Measurements from ENCODE around the gene ATXN1. TPM values are rescaled to one million over a fixed set of nuclear protein-coding genes. Genes with fewer than 3 reads are reported as not detected.
"Not testable (repeated sequence)": the region's sequence is repeated elsewhere in the genome, so short reads cannot be mapped to it uniquely, and the experiment has no call there.

Gene ATXN1
- total RNA-seq, 3 donors from 2014 or later = 30.4 to 87.3 (median 50.1) TPM

DNA sequence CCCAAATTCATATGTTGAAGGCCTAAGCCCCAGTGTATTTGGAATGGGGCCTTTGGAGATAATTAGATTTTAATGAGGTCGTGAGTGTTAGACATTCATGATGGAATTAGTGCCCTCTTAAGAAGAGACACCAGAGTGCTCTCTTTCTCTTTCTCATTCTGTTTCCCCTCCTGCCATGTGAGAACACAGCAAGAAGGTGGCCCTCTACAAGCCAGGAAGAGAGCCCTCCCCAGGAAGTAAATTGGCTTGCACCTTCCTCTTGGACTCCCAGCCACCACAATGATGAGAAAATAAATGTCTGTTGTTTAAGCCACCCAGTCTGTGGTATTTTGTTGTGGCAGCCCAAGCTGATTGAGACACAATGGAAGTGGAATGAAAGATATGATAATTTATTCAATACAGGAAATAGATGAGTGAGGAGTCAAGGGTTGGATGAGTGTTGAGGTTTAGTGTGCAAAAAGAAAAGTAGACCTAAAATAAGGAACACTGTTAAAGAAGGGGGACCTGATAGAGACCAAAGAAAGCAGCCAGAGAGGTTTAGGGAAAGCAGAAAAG lies 25.9 kb upstream of the ATXN1 start:
- intact Hi-C loops (cut with DNase I, micrococcal nuclease) = no loop called here
- no peak for DNase-seq
- Histone ChIP-seq H3K4me1 (ENCODE audit: low read depth) (no peaks in the 10 kb centered on the region), H3K36me3 (ENCODE audit: low read depth) (no peaks in the 10 kb centered on the region), H3K9me3 (no peaks in the 10 kb centered on the region), H3K4me3 (no peak overlapping the region)
- TF ChIP-seq, protein P1, sequence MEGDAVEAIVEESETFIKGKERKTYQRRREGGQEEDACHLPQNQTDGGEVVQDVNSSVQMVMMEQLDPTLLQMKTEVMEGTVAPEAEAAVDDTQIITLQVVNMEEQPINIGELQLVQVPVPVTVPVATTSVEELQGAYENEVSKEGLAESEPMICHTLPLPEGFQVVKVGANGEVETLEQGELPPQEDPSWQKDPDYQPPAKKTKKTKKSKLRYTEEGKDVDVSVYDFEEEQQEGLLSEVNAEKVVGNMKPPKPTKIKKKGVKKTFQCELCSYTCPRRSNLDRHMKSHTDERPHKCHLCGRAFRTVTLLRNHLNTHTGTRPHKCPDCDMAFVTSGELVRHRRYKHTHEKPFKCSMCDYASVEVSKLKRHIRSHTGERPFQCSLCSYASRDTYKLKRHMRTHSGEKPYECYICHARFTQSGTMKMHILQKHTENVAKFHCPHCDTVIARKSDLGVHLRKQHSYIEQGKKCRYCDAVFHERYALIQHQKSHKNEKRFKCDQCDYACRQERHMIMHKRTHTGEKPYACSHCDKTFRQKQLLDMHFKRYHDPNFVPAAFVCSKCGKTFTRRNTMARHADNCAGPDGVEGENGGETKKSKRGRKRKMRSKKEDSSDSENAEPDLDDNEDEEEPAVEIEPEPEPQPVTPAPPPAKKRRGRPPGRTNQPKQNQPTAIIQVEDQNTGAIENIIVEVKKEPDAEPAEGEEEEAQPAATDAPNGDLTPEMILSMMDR (IDR thresholded peaks at IDR 0.05) = no peak
- ATAC-seq = no peak

DNA sequence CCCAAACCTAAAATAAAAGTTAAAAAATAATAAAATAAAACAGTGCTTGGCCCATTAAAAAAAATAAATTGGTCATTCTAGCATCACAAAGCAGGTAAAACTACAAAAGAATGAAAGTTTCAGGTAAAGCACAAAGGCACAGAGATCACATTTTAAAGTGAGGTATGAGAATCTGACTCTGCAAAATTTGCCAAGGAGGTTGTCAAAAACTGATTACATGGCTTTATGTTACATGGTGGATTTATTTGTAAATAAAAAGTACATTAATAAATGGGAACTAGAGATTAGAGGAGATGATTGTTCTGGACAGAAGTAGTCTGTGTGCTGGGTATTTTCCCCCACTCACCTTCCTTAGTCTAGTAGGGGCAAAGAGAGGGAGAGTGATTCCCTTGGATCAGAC lies 24.2 kb upstream of the ATXN1 start:
- TF ChIP-seq, protein P1 (IDR thresholded peaks at IDR 0.05) = no peak
- DNase-seq = no peak
- no peaks in the 10 kb centered on the region for H3K9me3 ChIP-seq
- no peaks in the 10 kb centered on the region for H3K4me1 ChIP-seq (ENCODE audit: low read depth)
- no peak for ATAC-seq
- intact Hi-C loops (cut with DNase I, micrococcal nuclease) = no loop called here
- H3K36me3 ChIP-seq (ENCODE audit: low read depth) = no peaks in the 10 kb centered on the region
- no peak overlapping the region for H3K4me3 ChIP-seq

DNA sequence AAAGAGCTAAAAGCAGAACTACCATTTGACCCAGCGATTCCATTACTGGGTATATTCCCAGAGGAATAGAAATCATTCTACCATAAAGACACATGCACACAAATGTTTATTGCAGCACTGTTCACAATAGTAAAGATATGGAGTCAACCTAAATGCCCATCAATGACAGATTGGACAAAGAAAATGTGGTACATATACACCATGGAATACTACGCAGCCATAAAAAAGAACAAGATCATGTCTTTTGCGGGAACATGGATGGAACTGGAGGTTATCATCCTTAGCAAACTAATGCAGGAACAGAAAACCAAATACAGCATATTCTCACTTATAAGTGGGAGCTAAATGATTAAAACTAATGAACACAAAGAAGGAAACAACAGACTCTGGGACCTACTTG lies 23.7 kb upstream of the ATXN1 start:
- ATAC-seq; H3K4me3 ChIP-seq; DNase-seq; H3K4me1 ChIP-seq (ENCODE audit: low read depth); intact Hi-C loops (cut with DNase I, micrococcal nuclease); H3K36me3 ChIP-seq (ENCODE audit: low read depth); H3K9me3 ChIP-seq: not testable (repeated sequence)

DNA sequence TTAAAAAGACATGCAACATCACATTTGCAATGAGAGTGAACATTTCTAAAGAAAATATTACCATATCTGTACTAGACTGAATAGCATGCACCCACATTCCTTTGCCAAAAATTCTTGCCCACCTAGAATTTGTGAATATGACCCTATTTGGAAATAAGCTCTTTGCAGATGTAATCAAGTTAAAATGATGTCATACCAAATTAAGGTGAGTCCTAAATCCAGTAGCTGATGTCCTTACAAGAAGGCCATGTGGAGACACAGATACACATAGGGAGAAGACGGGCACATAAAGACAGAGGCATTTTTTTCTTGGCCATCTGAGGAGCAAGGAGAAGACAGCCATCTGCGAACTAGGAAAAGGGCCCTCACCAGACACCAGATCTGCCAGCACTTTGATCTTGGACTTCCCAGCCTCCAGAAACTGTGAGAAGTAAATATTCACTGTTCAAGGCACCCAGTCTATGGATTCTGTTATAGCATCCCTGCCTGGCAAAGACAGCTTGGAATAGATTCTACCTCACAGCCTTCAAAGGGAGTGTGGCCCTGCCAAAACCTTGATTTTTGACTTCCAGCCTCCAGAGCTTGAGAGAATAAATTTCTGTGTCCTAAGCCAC lies 22.8 kb upstream of the ATXN1 start:
- ATAC-seq (no peak), DNase-seq (no peak)
- TF ChIP-seq, protein P1 (IDR thresholded peaks at IDR 0.05) = no peak
- intact Hi-C loops (cut with DNase I, micrococcal nuclease) = no loop called here
- Histone ChIP-seq H3K4me3 (no peak overlapping the region), H3K4me1 (ENCODE audit: low read depth) (no peaks in the 10 kb centered on the region), H3K9me3 (no peaks in the 10 kb centered on the region), H3K36me3 (ENCODE audit: low read depth) (no peaks in the 10 kb centered on the region)

DNA sequence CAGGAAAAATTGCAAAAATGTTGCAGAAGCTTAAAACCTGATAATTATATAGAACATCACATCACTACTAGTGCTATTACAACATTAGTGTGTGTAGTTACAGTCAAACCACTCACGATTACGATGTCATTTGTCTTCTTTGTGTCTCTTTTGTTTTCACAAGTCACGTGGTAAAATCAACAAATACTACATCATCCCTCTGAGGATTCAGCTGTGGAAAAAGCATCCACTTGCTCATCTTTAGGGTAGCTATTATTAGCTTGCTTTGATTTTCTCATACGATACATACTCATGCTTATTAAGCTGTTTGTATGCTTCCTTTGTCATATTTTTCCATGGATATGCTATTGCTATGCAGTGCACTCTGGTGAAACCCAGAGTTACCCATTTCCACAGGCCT lies 22.2 kb upstream of the ATXN1 start:
- no peak for ATAC-seq
- no peaks in the 10 kb centered on the region for H3K4me1 ChIP-seq (ENCODE audit: low read depth)
- H3K9me3 ChIP-seq = no peaks in the 10 kb centered on the region
- TF ChIP-seq, protein P1 (IDR thresholded peaks at IDR 0.05) = no peak
- H3K4me3 ChIP-seq = no peak overlapping the region
- no peak for DNase-seq
- intact Hi-C loops (cut with DNase I, micrococcal nuclease) = no loop called here
- no peaks in the 10 kb centered on the region for H3K36me3 ChIP-seq (ENCODE audit: low read depth)

DNA sequence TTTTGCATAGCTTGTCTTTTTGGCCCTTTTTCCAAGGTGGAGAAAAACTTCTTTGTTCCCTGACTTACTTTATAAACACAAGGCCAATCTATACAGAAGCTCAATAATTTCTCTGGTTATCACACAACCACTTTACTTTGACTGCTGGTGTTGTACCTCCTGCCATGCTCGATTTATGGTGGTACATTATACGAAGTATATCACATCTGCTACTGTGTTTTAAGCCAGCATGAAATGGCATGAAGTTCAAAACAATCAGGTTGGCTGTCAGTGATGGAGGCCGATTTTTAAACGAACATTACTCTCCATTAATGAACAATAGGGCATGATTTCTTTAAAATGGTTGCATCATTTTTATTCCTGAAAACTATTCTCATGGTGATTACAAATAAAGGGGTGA lies 21.0 kb upstream of the ATXN1 start:
- Histone ChIP-seq H3K4me3 (no peak overlapping the region), H3K9me3 (no peaks in the 10 kb centered on the region), H3K4me1 (ENCODE audit: low read depth) (no peaks in the 10 kb centered on the region), H3K36me3 (ENCODE audit: low read depth) (no peaks in the 10 kb centered on the region)
- ATAC-seq (no peak), DNase-seq (no peak)
- TF ChIP-seq, protein P1 (IDR thresholded peaks at IDR 0.05) = no peak
- intact Hi-C loops (cut with DNase I, micrococcal nuclease) = no loop called here

Data from mucosa of descending colon (tissue), 3 donors.